HG02884 (cell line): ENCODE data around the gene TMEM247.
"Not testable (repeated sequence)": the region's sequence is repeated elsewhere in the genome, so short reads cannot be mapped to it uniquely, and the experiment has no call there.

Source experiments
- ATAC-seq: cut with Tn5 transposase; IDR thresholded peaks from one replicate; pipeline ENCODE4 v1.9.1; 2021; ENCODE audit warnings: mild to moderate bottlenecking, moderate library complexity; ENCODE audit not compliant: unreplicated experiment

Gene TMEM247

DNA sequence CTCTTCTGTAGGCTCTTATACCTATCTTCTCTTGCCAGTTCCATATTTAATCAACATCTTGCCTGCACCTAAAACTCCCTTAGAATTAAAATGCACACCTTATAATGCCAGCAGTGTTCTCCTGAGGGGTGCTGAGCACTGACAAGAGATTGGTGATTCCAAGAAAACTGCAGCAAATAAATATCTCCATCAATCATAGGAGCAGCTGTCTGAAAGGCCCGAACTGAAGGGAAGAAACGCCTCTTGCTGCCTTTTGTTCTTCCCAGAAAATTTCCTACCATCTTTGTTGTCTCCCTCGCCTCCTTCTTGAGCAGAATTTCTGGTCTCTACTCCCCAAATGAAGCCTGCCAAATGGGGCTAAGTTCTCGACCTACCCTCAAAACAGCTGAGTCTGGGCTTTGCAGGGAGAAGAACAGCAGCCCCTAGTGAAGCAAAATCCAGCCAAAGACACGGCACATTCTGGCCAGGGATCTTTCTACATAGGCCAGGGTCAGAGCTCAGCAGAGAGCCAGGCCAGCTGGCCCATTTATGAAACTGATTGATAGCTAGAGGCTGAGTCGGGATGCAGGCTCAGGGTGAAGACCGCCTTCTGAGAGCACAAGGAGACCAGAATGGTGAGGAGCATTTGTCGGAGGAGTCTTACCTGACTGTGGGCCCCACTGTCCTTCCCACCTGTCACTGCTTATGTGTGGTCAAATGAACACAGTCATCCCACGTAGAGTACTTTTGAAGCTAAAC lies 20.4 kb upstream of the TMEM247 start:
- no peak for ATAC-seq

DNA sequence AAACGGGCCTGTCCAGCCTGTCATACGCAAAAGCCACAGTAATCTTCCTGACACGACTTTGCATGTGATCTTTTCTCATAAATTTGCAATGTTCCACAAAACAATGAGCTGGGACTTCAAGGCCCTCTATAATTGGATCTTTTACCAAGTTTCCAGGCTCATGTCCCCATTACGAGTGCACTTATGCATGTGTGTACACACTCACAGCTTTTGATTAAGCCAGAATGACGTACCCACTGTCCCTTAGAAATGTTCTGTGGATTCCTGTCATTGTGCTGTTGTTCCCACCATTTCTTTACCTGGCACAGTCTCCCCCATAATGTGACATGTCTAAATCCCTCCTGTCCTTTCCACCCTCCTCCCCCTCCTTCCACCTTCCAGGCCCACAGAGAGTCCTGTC lies 19.7 kb upstream of the TMEM247 start:
- no peak for ATAC-seq

DNA sequence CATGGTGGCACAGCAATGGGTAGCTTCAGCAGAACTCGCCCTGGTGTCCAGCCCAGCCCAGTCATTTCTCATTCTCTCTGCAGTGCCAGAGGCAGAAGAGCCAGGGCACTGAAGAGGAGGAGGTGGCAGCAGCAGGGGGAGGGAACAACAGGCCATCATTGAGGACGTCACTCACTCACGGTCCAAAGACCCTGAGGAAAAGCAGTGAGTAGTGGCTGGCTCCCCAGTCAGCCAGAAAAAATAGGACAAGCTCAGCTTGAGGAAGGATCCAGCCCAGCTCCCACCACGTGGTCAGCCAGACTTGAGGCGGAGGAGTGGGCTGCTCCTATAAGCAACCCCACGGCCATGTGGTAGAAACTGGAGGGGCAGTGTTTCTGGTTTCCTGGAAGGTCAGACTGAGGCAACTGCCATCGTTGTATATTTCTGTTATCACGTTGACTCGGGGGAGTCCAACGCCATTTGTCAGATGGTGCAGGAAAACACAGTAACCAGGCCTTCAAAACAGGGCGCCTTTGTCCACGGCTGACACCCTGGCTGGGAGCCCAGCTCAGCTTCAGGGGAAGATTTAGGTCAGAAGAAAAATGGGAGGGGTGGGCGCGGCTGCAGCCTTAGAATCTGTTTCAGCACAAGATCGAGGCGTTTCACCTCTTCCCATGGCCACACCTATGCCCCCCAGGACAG lies 19.0 kb upstream of the TMEM247 start:
- ATAC-seq, result no peak

DNA sequence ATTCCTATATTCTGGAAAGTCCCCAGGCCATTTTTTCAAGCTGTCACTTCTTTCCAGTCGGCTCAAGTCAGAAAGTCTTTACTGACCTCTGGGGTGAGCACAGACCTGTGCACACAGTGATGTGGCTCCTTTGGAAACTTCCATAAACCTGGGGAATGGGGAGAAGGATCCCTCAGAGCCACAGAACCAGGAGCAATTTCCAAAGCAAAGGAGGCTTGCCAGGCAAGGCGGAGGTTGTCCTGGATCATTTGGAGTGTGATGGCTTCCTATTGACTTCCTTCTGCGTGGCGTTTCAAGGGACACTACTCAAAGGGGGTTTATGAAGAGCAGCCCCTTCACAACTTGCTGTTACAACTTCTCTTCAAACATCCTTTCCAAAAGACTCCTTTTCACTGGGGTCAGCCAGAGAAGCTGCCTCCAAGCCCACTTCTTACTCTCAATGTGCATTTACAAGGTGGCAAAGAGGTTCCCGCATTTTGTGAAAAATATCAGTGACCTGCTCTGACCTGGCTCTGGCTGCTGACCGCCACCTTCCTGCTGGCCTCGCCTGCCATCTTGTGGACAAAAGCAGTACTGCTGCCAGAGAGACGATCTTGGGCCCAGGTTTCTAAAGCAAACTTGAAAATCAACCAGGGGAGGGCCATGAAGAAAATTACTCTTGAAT lies 18.2 kb upstream of the TMEM247 start:
- no peak for ATAC-seq

DNA sequence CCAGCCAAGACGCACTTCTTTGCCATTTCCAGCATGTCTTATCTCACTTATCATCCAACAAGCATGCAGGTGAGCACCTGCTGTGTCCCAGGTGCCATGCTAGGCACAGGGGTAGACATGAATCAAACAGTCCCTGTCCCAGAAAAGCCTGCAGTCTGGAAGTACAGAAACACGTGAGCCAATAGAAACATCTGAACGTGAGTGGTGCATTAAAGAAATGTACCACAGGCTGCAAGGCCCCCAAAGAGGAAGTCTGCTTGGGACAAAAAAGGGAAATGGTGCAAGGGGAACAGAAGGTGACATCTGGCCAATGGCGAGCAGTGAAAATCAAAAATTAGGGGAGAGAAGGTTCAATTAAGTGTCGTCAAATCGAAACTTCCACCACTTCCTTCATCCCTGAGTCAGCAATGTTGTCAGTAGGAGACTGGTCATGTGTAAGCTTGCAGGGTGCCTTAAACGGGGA lies 17.6 kb upstream of the TMEM247 start:
- ATAC-seq, result no peak

DNA sequence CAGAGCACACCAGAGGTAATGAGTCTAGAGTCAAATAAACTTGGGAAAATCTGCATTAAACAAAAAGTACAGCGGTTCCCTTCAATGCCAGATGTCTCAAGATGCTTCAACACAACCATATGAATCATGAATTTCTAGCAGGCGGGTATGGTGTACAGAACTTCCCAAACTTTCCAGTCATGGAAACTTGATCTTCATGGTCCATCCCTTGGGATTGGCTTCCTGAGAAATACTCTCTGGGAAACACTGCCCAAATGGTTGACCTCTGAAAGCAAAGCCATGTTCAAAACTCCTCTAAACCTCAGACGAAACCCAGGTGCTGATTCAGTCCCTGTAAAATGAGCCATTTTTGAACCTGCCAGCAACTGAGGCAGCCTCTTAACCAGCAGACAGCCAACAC lies 16.4 kb upstream of the TMEM247 start:
- ATAC-seq, result no peak

DNA sequence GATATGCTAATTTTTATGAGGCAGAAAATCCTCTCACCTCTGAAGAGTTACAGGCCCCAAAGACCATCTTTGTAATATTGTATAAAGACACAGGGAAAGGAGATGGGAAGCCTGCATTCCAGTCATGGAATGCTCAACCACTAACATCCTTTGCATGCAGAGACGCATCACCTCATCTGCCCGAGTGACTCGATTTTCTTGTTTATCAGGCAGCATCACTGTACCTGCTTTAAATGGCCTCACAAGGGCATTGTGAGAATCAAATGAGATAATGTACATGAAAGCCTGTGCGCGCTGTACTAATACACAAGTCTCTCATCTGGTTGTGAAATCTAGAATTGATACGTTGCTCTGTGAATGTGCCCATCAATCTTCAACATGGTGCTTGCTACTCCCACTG lies 10.2 kb upstream of the TMEM247 start:
- no peak for ATAC-seq

DNA sequence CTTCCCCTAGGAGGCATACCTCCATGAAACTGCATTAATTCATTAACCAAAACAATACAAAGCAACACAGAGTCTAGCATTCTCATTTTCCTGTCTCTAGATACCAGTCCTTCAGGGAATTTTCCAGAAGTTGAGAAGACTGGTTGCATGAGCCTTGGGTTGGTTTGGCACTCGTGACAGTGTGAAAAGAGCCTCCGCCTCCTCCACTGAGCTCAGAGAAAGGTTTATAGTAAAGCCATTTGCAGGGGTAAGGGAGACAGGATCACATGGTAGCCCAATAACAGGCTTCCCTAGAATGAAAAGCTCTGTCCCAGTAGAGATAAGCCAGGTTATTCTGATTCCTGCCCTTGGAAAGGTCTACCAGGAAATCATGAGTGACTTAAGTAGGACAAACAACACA lies 9.7 kb upstream of the TMEM247 start:
- ATAC-seq, result no peak

DNA sequence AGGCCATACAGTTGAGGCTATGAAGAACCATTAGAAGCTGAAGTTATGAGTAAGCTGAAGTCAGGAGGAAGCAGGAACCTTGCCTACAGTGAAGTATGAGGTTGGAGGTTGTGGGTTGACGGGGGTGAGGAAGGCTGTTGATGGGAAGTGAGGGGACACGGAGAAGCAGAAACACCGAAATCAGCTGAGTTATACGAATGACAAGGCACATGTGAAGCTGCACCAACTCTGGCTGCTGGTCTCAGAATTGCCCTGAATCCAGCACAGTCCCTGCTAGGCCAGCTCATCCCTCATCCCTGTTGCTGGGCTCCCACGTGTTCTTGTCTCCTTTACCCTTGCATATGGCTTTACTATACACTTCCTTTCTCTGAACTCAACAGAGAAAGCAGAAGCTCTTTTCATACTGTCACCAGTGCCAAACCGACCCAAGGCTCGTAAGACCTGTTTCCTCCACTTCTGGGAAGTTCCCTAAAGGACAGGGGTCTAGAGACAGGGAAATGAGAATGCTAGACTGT lies 9.2 kb upstream of the TMEM247 start:
- no peak for ATAC-seq

DNA sequence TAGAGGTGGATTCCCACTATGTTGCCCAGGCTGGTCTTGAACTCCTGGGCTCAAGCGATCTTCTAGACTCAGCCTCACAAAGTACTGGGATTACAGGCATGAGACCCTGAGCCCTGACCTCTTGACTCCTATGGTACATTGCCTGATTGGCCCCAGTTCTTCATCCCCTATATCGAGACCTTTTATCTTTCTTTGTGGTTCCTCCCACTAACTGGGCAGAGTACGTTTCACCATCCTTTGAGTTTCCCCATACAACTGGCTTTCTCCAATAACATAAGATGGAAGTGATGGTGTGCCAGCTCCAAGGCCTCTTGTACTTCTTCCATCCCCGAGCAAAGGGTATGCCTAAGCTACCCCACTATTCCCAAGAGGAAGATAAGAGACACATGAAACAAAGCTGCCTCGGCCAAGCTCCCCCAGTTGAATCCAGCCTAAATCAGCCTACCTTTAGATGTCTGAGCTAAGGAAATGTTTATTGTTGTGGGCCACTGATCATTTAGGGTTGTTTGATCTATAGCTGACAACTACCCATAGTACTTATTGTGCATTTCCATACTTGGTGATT lies 8.3 kb upstream of the TMEM247 start:
- ATAC-seq, result no peak

DNA sequence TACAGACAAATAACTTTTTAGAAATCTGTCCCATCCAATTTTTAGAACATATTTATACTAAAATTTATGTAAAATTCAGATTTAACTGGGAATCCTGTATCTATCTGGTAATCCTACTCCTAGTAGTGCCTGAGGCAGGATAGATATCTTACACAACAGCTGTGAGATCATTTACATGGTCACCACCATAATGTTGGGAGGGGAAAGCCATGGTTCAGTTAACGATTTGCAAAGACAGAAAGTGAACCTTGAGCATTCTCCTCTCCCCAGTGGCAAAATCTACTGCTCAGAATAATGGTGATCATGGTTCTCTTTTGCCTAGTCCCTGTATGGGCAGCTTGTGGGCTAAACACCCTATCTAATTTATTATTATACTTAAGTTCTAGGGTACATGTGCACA lies 7.7 kb upstream of the TMEM247 start:
- ATAC-seq, result no peak

DNA sequence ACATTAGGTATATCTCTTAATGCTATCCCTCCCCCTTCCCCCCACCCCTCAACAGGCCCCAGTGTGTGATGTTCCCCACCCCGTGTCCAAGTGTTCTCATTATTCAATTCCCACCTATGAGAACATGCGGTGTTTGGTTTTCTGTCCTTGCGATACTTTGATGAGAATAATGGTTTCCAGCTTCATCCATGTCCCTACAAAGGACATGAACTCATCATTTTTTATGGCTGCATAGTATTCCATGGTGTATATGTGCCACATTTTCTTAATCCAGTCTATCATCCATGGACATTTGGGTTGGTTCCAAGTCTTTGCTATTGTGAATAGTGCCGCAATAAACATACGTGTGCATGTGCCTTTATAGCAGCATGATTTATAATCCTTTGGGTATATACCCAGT lies 7.2 kb upstream of the TMEM247 start:
- ATAC-seq, result not testable (repeated sequence)

DNA sequence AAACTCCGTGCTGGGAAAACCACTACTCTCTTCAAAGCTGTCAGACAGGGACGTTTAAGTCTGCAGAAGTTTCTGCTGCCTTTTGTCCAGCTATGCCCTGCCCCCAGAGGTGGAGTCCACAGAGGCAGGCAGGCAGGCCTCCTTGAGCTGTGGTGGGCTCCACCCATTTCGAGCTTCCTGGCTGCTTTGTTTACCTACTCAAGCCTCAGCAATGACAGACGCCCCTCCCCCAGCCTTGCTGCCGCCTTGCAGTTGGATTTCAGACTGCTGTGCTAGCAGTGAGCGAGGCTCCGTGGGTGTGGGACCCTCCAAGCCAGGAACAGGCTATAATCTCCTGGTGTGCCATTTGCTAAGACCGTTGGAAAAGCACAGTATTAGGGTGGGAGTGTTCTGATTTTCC lies 1.9 kb upstream of the TMEM247 start:
- ATAC-seq, result not testable (repeated sequence)

DNA sequence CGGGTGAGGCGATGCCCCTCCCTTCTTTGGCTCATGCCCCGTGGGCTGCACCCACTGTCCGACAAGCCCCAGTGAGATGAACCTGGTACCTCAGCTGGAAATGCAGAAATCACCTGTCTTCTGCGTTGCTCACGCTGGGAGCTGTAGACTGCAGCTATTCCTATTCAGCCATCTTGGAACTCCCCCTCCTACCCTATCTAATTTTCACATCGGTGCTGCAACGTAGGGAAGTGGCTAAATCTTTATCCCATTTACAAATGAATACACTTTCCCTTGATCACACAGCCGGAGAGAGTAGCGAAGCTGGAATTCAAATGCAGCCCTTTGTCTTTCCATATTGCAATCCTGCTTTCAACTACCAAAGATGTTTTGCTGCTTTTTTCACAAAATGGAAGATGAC lies 1.4 kb upstream of the TMEM247 start:
- no peak for ATAC-seq

DNA sequence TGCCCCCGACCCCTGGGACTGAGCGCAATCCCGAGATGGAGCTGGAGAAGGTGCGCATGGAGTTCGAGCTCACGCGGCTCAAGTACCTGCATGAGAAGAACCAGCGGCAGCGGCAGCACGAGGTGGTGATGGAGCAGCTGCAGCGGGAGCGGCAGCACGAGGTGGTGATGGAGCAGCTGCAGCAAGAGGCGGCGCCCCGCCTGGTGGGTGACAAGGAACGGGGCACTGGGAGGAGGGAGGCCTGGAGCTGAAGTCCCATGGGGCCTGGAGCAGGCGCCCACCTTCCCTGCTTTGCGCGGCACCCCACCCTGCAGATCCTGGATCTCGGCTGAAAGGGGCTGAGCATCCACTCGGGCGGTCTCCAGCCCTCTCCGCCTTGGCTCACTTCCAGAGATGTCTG lies 1.2 kb downstream of the TMEM247 start:
- ATAC-seq, result no peak

DNA sequence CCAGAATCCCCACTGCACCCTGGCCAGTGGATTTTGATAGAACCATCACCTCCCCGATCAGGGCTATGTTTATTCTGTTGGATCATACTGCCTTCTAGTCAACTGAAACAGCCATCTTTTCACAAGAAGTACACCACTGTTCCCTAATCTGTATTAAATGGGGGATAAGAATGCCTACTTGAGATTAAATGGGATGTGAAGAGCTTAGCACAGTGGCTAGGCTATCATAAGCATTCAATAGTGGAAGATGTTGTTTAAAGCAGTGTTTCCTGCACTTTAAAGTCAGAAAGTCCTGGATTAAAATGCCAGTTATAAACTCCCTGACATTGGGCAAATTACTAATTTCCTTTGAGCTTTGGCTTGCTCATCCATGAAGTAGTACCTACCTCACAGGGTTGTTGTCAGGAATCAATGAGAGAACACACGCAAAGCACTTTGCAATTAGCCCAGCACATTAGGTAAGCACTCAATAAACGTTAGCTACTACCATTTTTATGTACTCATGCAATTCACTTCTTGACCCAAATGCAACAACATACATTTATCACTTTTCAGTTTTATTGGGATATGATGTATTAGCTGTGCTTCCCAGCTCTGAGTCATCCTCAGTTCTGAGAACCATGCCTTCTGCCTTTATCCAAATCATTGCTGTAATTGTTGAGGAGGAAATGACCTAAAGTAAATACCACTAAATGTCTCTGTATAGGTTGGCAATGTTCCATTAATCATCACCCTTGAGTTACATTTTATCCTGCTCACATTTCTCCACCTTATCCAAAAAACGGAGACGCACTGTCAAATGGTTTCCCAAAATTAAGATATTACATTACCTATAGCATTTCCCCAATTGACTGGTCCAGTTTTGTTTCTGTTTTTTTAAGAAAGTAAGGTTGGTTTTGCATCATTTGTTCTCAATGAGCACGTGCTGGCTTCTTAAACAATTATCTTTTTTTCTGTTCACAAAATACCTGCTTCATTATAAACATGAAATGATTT lies 2.1 kb downstream of the TMEM247 start:
- ATAC-seq, result no peak

DNA sequence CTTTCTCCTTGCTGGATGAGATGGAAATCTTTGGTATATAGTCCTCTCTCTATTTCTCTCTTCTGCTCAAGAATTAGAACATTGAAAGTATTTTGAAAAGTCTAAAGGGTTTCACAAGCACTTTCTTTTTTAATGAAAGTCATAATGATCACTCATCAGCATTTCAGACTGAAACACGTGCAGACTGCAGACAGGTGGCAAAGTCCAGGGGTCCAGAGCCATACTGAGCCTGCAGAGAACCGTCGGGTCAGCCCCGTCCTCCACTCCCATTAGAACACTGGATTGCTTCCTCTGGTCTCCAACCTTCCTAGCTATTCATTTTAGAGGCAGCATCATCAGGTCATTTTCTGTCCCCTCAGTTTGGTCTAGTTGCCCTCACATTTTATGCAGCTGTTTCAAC lies 3.1 kb downstream of the TMEM247 start:
- no peak for ATAC-seq

DNA sequence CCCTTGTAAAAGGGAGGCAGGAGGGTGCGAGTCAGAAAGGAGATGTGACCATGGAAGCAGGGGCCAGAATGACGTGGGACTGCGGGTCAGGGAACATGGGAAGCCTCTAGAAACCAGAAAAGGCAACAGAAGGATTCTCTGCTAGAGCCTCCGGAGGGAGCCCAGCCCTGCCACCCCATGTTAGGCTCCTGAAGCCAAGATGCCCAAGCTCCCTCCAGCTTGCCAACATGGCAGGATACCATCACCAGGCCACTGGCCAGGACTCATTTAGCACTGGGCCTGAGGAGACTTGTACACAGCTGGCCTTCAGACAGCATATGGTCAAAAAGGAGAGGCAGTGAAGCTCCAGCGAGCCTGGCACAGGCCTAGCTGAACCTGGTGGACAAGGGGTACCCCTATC lies 5.6 kb downstream of the TMEM247 start:
- ATAC-seq, result no peak

DNA sequence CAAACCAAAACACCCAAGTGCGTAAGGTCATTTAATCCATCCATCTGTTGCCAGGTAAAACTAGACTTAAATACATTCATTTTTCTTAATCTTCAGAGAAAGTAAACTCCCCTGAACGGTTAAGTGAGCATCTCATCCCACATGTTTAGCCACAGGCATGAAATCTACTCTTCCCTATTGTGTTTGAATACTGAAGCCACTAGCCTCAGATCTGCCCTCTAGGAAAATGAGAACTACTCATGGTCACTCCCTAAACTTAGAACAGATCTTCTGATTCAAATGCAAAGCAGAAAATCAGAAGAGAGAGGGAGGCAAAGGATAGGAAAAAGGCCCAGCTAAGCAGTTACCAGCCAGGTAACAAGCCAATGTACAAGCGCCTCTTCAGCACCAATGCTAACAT lies 7.1 kb downstream of the TMEM247 start:
- no peak for ATAC-seq

DNA sequence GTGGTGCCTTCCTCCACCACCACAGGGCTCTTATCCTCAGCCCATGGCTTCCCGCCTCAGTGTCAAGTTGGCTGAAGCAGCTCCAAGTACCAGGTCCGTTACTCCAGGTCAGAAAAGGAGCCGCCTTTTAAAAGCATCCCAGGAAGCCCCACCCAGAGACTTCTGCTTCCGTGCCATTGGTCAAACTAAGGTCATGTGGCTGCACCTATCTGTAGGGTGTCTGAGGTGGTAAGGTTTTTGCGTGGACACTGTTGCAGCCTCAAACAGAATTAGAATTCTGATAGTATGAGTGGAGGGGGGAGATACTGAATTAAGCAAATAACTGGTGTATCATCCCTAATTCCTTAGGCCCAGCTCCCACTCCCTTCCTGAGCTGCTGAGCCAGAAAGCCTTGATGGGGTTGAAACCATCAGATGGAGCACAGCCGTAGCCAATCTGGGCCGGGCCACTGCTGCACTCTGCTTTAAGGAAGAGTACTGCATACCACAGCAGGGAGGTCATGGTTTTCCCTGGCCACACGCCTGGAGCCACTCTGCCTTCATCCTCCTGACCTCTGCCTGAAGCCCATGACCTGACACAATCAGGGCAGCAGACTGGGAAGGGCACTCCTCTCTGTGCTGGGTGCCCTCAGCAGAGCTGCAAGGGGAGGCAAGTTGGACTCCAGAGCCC lies 8.4 kb downstream of the TMEM247 start:
- ATAC-seq, result no peak
